Measurements from ENCODE around the gene TAOK1.

TAOK1 gene

GRCh38 chr17:29571883-29572681 lies 181.9 kb downstream of the TAOK1 start:
- no peak for DNase-seq

GRCh38 chr17:29572691-29573557 lies 182.8 kb downstream of the TAOK1 start:
- DNase-seq = no peak

GRCh38 chr17:29573558-29573869 lies 183.4 kb downstream of the TAOK1 start:
- DNase-seq = no peak

GRCh38 chr17:29573871-29574731 lies 183.9 kb downstream of the TAOK1 start:
- DNase-seq = no peak

- DNase-seq = no peak
Observed at GRCh38 chr17:29574732-29575510, 184.8 kb downstream of the TAOK1 start.

DNA sequence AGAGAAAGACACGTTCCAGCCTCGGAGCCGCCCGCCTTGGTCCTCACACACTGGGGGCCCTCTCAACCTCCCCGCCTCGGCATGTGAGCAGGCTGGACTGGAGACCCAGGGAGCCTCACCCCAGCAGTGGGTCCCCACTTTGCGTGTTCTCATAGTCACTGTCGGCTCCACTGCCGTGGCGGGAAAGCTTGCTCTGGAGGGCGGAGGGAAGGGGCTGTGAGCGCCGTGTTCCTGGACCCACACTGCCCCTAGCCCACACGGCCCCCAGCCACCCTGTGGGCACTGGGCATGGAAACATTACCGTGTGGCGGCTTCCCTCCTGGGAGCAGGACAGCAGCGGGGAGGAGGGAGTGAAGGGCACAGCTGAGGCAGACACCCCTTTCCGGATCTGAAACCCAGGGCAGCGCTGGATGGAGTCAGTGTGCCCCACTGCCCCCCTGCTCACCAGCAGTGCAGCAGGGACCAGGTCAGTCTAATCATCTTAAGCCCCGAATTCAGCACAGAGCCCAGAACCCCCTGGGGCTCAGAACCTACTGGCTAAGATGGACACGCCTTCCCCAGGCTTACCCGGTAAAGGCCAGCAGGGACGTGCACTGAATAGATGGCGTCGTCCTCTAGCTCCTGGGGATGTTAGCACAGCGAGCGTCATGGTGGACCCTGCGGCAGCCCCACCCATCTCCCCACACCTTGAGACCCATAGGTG lies 185.5 kb downstream of the TAOK1 start:
- no peak for DNase-seq

DNA sequence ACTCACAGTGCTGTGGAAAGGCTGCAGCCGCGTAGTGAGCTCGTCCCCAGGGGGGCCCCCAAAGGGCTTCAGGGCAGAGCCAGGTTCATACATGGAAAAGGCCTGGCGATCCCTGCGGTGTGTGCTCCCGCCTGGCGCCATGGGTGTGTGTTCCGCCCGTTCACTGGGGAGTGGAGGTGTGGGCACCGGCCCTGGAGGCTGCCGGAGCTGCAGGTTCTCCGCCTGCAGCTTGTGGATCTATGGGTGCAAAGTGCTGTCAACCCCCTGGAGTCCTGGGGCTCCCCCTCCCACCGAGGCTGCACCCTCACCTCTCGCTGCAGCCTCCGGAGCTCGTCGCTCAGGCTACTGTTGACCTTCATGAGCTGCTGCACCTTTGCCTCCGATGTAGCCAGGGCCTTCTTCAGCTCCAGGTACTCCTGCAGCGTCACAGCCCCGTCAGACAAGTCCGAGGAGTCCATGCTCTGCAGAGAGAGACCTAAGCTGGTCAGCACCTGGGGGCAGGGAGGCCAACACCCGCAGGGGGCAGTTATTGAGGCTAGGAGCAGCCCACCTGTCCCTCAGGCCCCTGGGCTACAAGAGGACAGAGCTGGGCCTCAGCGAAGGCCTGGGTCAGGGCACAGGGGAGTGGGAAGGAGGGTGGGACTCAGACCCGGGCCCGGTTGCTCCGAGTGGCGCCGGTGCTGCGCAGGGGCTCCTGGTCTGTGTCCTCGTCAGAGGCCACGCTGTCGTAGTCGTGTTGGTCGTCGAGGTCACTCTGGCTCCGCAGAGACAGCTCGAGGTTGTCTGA lies 186.2 kb downstream of the TAOK1 start:
- DNase-seq = no peak

GRCh38 chr17:29577001-29577370 lies 186.8 kb downstream of the TAOK1 start:
- DNase-seq = no peak

- no peak for DNase-seq
Observed at GRCh38 chr17:29577385-29578211, 187.4 kb downstream of the TAOK1 start.

GRCh38 chr17:29578626-29579485 lies 188.7 kb downstream of the TAOK1 start:
- no peak for DNase-seq

- no peak for DNase-seq
Observed at GRCh38 chr17:29579866-29580771, 190.0 kb downstream of the TAOK1 start.

DNA sequence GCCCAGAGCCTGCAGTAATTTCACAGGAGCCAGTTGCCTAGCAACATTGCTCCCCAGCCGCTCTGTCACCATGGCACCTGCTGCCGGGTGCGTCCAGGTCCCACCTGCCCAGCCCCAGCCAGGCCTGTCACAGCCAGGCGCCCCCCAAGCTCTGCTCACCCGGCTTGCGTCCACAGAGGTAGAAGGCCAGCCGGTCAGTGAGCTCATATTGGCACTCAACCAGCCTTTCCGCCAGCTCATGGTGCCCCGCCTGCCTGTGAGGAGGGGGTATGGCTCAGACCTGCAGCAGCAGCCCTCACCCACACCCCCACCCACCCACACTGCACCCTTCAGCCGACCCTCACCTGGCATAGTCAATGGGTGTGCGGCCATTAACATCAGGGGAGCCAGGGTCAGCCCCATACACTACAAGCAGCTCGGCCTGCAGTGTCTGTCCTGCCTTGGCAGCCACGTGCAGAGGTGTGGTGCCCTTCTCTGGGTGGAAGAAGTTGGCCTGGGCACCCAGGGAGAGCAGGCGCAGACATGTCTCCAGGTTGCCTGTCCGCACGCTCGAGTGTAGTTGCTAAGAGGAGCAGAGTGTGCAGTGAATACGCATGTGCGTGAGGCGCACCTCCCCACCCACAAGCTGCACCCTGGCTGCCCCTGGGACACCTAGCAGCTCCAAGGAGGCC lies 191.6 kb downstream of the TAOK1 start:
- no peak for DNase-seq

DNA sequence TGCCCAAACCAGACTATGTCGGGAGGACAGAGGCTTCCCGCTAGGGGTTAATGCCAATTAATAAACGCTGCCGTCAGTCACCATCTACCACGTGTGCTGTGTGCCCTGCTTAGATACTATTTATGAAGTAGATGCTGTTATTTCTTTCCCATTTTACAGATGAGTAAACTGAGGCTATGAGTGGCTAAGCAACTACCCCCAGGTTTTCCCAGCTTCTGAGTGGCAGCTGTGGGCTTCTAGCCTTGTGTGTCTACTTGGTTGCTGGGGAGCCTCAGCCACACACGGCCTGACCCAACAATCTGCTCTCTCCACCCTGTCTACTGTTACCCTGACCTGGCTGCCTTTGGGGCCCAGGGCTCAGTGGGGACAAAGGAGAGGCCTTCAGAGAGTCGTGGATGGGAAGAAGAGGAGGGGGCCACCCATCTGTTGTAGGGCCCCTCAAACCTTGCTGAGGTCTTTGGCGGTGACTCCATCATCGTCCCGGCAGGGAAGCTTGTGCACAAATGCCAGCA lies 192.1 kb downstream of the TAOK1 start:
- no peak for DNase-seq

DNA sequence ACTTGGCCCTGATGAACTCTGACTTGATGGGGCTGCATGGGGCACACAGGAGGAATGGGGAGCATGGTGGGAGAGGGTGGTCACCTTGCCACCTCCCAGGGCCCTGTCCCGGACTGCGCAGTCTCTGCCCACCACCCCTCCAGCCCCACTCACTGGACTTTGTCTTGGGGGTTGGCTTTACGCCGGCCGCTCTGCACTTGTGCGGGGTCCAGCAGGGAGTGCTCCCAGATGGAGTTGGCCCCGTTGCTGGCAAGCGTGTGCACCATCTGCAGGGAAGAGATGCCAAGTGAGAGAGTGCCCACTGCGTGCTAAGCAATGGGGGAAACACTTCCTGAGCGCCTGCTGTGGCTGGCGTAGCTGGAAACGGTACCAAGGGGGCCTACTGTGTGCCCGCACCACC lies 192.6 kb downstream of the TAOK1 start:
- no peak for DNase-seq

- DNase-seq = no peak
Observed at GRCh38 chr17:29583324-29584248, 193.4 kb downstream of the TAOK1 start.
